DMS53 treated with DMSO at 0.1 percent for 48 hours (cell line): ENCODE measurements around the gene ARSK.
A peak's percentile ranks its signal among the peaks of the same experiment; 100 is the strongest.
"Not testable (repeated sequence)": the region's sequence is repeated elsewhere in the genome, so short reads cannot be mapped to it uniquely, and the experiment has no call there.

ENCODE experiments used
- DNase-seq: peaks from one replicate; lab custom pipeline; 2025; ENCODE audit not compliant: unreplicated experiment; lab: John Stamatoyannopoulos, UW

Gene ARSK

GRCh38 chr5:95646226-95646568 is 91.3 kb downstream of the ARSK start:
- DNase-seq, result not testable (repeated sequence)

GRCh38 chr5:95646569-95647431 is 91.9 kb downstream of the ARSK start, which contains the start of gene RFESD:
Gene RFESD, plus strand, starts transcription at chr5:95646777. Its CDS starts 5,495 bp downstream, at chr5:95652272.
- DNase-seq, result peak; percentile 98

GRCh38 chr5:95647886-95648860 is 93.3 kb downstream of the ARSK start:
- no peak for DNase-seq

GRCh38 chr5:95649274-95649673 is 94.4 kb downstream of the ARSK start:
- DNase-seq, result no peak

- no peak for DNase-seq
Measured at GRCh38 chr5:95649842-95650620, 95.1 kb downstream of the ARSK start.

- no peak for DNase-seq
Measured at GRCh38 chr5:95652849-95653248, 97.9 kb downstream of the ARSK start.

GRCh38 chr5:95654196-95654595 is 99.3 kb downstream of the ARSK start:
- no peak for DNase-seq
